Left lung (tissue), 10 donors: ENCODE data around the gene SLMAP. TPM values are rescaled to one million over a fixed set of nuclear protein-coding genes. Genes with fewer than 3 reads are reported as not detected.

Experiments
- ATAC-seq: fragments of 200-7000 bp; cut with Tn5 transposase; one replicate; pipeline ENCODE4 v1.9.1; 2020; ENCODE audit warnings: moderate library complexity
- DNase-seq, 4 donors: peaks; one replicate each; pipeline ENCODE4 v3.0.0-alpha.2; 2013 to 2020
- H3K27ac ChIP-seq, 2 donors: fragments of 200-600 bp; sonication (generic) in 1 of 2; one replicate each; pipeline versions ENCODE4 v1.5.0 to v1.8.0; 2020 to 2021
- H3K27me3 ChIP-seq, 2 donors: fragments of 200-600 bp; sonication (generic) in 1 of 2; one replicate each; pipeline versions ENCODE4 v1.5.0 to v1.8.0; 2020 to 2021
- H3K36me3 ChIP-seq, 2 donors: fragments of 200-600 bp; sonication (generic) in 1 of 2; one replicate each; pipeline versions ENCODE4 v1.5.0 to v1.8.0; 2020 to 2021
- H3K4me1 ChIP-seq, 2 donors: fragments of 200-600 bp; one replicate each; pipeline ENCODE4 v1.8.0; 2021
- H3K4me3 ChIP-seq, 2 donors: fragments of 200-600 bp; sonication (generic) in 1 of 2; one replicate each; pipeline versions ENCODE4 v1.5.0 to v1.8.0; 2020 to 2021; ENCODE audit warnings: mild to moderate bottlenecking in 1 of 2
- H3K9me3 ChIP-seq, 2 donors: fragments of 200-600 bp; sonication (generic) in 1 of 2; one replicate each; pipeline versions ENCODE4 v1.5.0 to v1.8.0; 2020 to 2021
- intact Hi-C, 2 donors: fragments of 100-400 bp; cut with DNase I; formaldehyde crosslinking; loops; one replicate each; pipeline versions ENCODE4 v1.11.2 to v1.14.2; 2022
- polyA plus RNA-seq, 6 donors: library from polyadenylated mRNA; unstranded; fragments of 120-200 nt; gene quantifications; one replicate each; pipeline ENCODE4 v1.2.1, GENCODE V29; 2013; ENCODE audit not compliant: insufficient read length in 6 of 6
- total RNA-seq, 2 donors: library from RNA; stranded (reverse); fragmentation: NEBNext Ultra II Directional; extraction: Animal tissue kit (Norgen Biotek cat#: 25700); gene quantifications; one replicate each; pipeline ENCODE4 v1.2.1, GENCODE V29; 2021
- TF ChIP-seq, protein P1 (sequence below), 2 donors: fragments of 200-600 bp; sonication (generic) in 1 of 2; IDR thresholded peaks; one replicate each; pipeline versions ENCODE4 v1.5.0 to v1.8.0; 2021; ENCODE audit warnings: antibody characterized with exemption in 2 of 2
- donor health status: DM: no; HTN: yes; CAD: no.
- donor health status: DM: no; HTN: no; CAD: no.

The SLMAP gene
- total and polyA plus RNA-seq, 8 donors: 43.1 to 65.3 (median 56.3) TPM

DNA sequence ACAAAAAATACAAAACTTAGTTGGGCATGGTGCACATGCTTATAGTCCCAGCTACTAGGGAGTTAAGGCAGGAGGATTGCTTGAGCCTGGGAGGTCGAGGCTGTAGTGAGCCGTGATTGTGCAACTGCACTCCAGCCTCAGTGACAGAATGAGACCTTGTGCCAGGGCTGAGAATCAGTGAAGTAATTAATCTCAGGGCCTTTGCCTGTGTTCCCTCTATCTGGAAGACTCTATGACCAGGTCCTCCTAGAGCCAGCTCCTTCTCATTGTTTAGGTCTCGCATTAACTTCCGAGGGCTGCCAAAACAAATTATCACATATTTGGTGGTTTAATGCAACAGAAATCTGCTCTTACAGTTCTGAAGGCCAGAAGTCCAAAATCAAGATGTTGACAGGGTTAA is 210.7 kb downstream of the SLMAP start:
- TF ChIP-seq, protein P1, sequence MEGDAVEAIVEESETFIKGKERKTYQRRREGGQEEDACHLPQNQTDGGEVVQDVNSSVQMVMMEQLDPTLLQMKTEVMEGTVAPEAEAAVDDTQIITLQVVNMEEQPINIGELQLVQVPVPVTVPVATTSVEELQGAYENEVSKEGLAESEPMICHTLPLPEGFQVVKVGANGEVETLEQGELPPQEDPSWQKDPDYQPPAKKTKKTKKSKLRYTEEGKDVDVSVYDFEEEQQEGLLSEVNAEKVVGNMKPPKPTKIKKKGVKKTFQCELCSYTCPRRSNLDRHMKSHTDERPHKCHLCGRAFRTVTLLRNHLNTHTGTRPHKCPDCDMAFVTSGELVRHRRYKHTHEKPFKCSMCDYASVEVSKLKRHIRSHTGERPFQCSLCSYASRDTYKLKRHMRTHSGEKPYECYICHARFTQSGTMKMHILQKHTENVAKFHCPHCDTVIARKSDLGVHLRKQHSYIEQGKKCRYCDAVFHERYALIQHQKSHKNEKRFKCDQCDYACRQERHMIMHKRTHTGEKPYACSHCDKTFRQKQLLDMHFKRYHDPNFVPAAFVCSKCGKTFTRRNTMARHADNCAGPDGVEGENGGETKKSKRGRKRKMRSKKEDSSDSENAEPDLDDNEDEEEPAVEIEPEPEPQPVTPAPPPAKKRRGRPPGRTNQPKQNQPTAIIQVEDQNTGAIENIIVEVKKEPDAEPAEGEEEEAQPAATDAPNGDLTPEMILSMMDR (IDR thresholded peaks at IDR 0.05): no peak
- Histone ChIP-seq H3K9me3 (no peaks in the 10 kb centered on the region), H3K36me3 (no peaks in the 10 kb centered on the region), H3K27ac (no peak overlapping the region), H3K27me3 (no peaks in the 10 kb centered on the region), H3K4me3 (no peak overlapping the region), H3K4me1 (peaks cover 0 to 3% of the 10 kb centered on the region in 2 donors)
- DNase-seq (no peak), ATAC-seq (no peak)
- intact Hi-C loops: no loop called here

DNA sequence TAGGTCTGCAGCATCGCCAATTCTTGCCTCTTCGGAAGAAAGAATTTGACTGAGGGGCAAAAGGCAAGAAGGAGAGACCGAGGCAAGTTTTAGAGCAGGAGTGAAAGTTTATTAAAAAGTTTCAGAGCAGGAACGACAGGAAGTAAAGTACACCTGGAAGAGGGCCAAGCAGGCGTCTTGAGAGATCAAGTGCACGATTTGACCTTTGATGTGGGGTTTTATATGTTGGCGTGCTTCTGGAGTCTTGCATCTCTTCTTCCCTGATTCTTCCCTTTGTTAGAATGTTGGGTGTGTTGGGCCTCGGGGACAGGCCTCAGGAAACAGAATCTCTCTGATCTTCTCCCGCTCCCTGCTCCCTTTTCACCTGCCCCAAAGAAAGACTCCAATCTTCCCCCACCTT is 211.5 kb downstream of the SLMAP start:
- no peaks in the 10 kb centered on the region for H3K9me3 ChIP-seq
- DNase-seq (no peak), ATAC-seq (no peak)
- H3K36me3 ChIP-seq: no peaks in the 10 kb centered on the region
- no peak overlapping the region for H3K27ac ChIP-seq
- no peaks in the 10 kb centered on the region for H3K27me3 ChIP-seq
- H3K4me3 ChIP-seq: no peak overlapping the region
- intact Hi-C loops: no loop called here
- H3K4me1 ChIP-seq: peaks cover 0 to 10% of the 10 kb centered on the region in 2 donors
- TF ChIP-seq, protein P1 (IDR thresholded peaks at IDR 0.05): no peak

DNA sequence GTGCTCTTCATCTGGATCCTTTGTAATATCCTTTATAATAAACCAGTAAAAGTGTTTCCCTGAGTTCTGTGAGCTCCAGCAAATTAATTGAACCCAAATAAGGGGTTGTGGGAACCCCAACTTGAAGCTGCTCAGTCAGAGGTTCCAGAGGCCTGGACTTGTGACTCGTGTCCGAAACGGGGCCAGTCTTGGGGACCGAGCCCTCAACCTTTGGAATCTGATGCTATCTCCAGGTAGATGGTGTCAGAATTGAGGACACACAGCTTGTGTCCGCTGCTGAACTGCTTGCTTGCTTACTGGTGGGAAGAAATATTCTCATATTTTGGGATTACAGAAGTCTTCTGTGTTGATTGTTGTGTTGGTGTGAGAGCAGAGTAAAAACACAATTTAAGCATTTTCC is 212.4 kb downstream of the SLMAP start:
- Histone ChIP-seq H3K4me1 (peaks cover 0 to 10% of the 10 kb centered on the region in 2 donors), H3K9me3 (no peaks in the 10 kb centered on the region), H3K4me3 (no peak overlapping the region), H3K27ac (no peak overlapping the region), H3K27me3 (no peaks in the 10 kb centered on the region), H3K36me3 (no peaks in the 10 kb centered on the region)
- intact Hi-C loops: no loop called here
- TF ChIP-seq, protein P1 (IDR thresholded peaks at IDR 0.05): no peak
- DNase-seq: no peak
- ATAC-seq: no peak

DNA sequence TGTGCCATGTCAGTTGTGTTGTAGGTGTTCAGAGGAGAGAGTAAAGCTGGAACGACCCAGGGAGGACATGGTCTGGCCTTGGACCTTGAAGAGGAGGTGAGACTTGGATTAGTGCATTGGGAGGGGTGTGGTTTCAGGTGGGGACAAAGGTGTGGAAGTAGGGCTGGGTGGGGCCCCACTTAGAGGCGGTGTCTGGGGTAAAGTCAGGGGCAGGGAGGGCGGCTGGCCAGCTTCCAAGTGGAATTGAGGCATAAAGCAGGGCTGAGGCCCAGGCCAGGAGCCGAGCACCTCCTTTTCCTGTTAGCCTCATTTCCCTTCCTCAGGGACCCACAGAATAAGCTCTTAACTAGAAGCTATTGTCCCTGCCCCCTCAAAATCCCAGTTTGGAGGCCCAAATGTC is 215.9 kb downstream of the SLMAP start:
- no peak for DNase-seq
- Histone ChIP-seq H3K4me3 (no peak overlapping the region), H3K36me3 (no peaks in the 10 kb centered on the region), H3K4me1 (peaks cover 0 to 22% of the 10 kb centered on the region in 2 donors), H3K9me3 (no peaks in the 10 kb centered on the region), H3K27me3 (no peaks in the 10 kb centered on the region), H3K27ac (no peak overlapping the region)
- TF ChIP-seq, protein P1 (IDR thresholded peaks at IDR 0.05): no peak
- intact Hi-C loops: no loop called here
- ATAC-seq: no peak

DNA sequence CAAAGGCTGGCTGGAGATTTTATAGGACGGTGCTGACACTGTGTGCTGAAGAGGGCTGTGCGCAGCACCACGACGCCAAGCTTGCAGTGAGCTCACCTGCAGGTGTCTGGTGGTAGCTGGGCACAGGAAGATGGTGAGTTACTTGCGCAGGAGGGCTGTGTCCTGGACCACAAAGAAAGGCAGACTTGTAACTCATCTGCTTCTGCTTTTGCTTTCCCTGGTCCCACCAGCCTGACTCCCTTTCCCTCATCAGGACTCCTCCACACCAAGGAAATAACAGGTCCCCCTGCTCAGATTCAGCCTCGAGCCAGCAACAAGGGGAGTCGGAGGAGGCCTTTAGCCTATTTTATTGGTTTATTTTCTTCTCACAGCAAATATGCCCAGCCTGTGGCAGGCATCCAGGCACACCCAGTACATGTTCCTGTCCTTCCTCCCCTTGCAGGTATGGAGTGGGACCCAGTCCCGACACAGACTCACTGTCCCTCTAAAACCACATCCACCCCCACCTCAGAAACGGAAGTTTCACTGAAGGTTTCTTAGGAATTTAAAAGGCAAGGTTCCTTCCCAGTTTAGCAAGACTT is 216.5 kb downstream of the SLMAP start:
- TF ChIP-seq, protein P1 (IDR thresholded peaks at IDR 0.05): no peak
- peak; percentile 5 for ATAC-seq
- H3K27ac ChIP-seq: no peak overlapping the region

More for the DNA sequence above, 216.5 kb downstream of the SLMAP start:
- intact Hi-C loops: no loop called here
- Histone ChIP-seq H3K36me3 (no peaks in the 10 kb centered on the region), H3K4me1 (peaks cover 0 to 22% of the 10 kb centered on the region in 2 donors), H3K27me3 (no peaks in the 10 kb centered on the region), H3K9me3 (no peaks in the 10 kb centered on the region), H3K4me3 (no peak overlapping the region)
- no peak for DNase-seq
